Transverse colon (tissue), 1 donor: Measurements from ENCODE around the gene CRY1.

Source experiments
- EP300 ChIP-seq: sonication (generic); formaldehyde crosslinking; IDR thresholded peaks from one replicate; pipeline ENCODE4 v1.6.1; 2017; ENCODE audit warnings: antibody characterized with exemption, low read depth
- POLR2A ChIP-seq: fragments of 450-650 bp; IDR thresholded peaks from one replicate; pipeline ENCODE4 v1.6.1; 2016; ENCODE audit warnings: antibody characterized with exemption, mild to moderate bottlenecking, moderate library complexity

DNA sequence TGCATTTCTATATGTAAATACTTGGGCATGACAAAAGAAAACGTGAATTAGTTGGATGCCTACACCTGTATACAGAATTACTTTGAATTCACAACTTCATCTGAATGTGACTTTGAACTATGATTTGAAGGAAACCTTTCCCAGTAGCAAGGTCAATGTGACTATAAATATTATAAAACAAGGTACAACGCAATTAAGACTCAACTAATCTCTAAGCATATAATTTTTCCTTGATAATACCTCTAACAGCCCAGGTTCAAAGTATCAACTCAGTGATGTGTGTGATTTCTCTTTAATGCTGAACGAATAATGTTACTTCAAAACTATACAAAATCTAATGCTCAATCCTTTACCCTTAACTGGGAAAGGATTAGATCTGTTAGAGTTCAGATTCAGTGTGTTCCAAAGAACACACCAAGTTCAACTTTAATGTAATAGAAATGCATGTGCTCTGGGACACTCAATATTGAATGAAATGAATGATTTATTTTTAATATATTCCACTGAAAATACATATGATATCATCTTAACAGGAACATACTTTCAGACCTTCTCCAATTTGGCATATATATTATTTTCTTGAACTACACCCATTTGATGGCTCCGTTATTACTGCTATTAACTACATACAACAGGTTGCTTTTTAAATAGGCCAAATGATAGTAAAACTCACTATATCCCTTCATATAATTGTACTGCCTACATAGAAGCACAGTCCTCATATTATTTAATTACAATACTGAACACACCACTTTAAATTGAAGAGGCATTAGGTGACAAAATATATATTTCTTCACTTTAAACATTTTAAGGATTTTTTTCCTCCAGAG lies 66.3 kb downstream of the CRY1 start:
- TF ChIP-seq EP300 (no peak), POLR2A (no peak)
